Measurements from ENCODE around the gene VPS39.

- TF ChIP-seq CTCF (conservative IDR thresholded peaks at IDR 0.05 in 1 of 2, IDR thresholded peaks at IDR 0.05 in 1 of 2; ENCODE audit: low read depth in 1 of 2, low read length in 2 of 2) (no peak), EZH2 (IDR thresholded peaks at IDR 0.05; ENCODE audit: low read length, missing control alignments) (no peak)
Observed at GRCh38 chr15:42175671-42176070, 32.4 kb downstream of the VPS39 start.

All from fibroblast of lung (primary cell).